ENCODE measurements around the gene MAPK8IP2.
A peak's percentile ranks its signal among the peaks of the same experiment; 100 is the strongest.

Gene MAPK8IP2

DNA sequence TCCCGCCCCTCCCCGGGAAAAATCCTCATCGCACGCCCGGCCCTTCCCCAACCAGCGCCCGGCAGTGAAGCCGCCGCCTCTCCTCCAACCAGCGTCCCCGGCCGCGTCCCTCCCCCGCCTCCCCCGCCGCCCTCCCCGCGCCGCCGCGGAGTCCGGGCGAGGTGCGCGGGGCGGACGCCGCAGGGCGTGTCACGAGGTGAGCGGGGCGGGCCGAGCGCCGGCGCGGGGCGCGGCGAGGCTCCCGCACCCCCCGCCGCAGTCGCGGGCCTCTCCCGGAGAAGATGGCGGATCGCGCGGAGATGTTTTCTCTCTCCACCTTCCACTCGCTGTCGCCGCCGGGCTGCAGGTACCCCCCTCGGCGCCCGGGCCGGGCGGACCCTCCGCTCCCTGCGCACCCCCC lies at the start of gene MAPK8IP2:
TSS of gene MAPK8IP2 (plus strand) at position 256 of the 400 bp plus-strand sequence. CDS start at position 282, 26 bp downstream.
- DNase-seq (ENCODE audit: low read depth in 2 of 2, low spot score in 1 of 2) = no peak

DNA sequence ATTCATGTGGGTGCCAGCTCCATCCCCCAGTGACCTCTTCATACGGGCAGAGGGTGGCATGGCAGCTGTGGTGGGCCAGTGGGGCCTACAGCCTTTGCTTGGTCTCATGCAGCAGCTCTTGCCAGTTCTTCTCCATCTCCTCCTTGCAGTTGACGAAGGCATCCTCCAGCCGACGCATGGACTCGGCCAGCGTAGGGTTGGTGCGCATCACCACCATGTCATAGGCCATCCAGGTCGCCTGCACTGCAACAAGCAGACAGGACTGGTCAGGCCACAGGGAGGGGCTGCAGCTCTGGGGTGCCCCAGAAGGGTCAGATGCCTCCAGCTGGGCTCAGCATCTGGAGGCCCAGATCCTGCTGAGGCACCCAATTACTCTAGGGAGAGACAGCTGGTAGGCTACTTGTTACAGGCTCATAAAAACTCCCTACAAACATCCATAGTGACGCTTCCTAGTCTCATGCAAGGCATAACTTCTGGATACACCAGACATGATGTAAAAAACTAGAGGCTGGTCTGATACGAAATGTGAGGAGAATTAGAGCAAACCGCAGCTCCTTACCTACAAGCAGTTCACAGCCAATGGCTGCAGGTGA lies 49.3 kb upstream of the MAPK8IP2 start:
- DNase-seq (ENCODE audit: low read depth in 2 of 2, low spot score in 1 of 2) = no peak

DNA sequence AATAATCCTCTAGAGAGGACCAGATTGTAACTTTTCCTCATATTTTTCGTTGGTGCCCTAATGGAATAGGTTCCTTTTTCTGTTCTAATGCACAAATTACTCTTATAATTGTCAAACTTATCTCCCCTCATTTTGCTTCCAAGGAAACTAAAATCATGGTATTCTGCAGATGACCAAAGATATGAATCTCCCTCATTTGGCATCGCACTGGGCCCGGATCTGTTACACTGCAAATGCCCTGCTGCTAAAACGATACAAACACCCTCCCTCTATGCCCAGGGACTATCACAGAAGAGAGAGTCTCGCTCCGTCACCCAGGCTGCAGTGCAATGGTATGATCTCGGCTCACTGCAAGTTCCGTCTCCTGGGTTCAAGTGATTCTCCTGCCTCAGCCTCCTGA lies 47.3 kb upstream of the MAPK8IP2 start:
- no peak for DNase-seq (ENCODE audit: low read depth in 2 of 2, low spot score in 1 of 2)

DNA sequence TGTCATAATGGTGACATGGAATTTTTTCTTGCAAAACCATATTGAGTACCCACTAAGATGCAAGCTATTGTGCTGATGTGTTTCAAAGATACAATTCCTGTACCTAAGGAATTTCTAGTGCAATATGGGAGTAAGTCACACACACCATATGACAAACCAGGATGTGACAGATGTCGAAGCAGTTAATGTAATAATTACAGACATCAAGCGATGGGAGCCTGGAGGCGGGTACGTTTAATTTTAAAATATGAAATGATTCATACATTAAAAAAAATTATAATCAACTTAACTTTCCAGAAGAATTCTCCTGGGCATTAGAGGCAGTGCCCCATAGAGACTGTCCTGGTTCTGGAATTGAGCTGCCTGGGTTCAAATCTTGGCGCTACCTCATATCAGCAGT lies 43.9 kb upstream of the MAPK8IP2 start:
- DNase-seq (ENCODE audit: low read depth in 2 of 2, low spot score in 1 of 2) = no peak

DNA sequence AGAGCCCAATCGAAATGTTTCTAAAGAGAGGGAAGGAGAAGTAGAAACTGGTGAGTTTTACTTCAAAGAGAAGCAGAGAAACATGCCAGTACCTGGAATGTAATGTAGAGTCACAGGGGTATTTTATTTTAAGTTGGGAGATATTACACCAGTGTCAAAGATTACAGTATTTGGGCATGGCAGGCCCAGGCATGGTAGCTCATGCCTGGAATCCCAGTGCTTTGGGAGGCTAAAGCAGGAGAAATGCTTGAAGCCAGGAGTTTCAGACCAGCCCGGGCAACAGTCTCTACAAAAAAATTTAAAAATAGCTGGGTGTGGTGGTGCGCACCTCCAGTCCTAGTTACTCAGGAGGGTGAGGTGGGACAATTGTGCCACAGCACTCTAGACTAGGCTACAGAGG lies 40.6 kb upstream of the MAPK8IP2 start:
- DNase-seq (ENCODE audit: low read depth in 2 of 2, low spot score in 1 of 2) = no peak

DNA sequence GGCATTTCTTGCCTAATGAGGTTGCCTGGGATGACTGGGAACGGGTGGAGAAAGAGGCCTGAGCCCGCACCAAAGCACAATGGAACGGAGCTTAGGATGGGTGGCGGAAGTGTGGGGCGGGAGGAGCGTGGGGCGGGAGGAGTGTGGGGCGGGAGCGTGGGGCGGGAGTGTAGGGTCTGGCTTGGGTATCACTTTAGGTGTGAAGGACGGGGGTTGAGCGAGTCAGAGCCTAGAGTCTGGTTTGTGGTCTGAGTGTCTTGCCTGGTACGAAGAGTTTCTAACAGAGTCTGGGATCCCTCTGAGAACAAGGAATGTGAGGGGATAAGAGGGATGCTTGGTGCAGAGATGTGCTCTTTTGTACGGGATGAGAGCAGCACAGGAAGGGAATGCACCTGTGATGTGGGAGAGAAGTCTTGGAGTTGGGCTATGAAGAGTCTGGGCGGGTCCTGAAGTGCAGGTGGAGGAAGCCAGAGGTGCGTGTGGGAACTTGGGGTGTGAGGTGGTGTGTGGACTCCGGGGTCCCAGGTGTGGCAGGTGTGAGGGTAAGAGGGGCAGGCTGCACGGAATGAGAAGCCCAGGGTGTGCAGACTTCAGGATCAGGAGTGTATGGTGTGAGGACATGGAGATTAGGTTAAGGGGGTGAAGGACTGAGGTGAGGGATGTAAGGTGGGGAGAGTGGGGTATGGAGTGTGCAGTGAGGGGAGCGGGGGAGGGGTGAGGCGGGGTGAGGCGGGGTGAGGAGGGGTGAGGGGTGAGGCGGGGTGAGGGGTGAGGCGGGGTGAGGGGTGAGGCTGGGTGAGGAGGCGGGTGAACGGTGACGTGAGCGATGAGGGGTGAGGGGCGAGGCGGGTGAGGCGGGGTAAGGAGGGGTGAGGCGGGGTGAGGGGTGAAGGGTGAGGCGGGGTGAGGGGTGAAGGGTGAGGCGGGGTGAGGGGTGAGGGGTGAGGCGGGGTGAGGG lies 38.9 kb upstream of the MAPK8IP2 start:
- no peak for DNase-seq (ENCODE audit: low read depth in 2 of 2, low spot score in 1 of 2)

DNA sequence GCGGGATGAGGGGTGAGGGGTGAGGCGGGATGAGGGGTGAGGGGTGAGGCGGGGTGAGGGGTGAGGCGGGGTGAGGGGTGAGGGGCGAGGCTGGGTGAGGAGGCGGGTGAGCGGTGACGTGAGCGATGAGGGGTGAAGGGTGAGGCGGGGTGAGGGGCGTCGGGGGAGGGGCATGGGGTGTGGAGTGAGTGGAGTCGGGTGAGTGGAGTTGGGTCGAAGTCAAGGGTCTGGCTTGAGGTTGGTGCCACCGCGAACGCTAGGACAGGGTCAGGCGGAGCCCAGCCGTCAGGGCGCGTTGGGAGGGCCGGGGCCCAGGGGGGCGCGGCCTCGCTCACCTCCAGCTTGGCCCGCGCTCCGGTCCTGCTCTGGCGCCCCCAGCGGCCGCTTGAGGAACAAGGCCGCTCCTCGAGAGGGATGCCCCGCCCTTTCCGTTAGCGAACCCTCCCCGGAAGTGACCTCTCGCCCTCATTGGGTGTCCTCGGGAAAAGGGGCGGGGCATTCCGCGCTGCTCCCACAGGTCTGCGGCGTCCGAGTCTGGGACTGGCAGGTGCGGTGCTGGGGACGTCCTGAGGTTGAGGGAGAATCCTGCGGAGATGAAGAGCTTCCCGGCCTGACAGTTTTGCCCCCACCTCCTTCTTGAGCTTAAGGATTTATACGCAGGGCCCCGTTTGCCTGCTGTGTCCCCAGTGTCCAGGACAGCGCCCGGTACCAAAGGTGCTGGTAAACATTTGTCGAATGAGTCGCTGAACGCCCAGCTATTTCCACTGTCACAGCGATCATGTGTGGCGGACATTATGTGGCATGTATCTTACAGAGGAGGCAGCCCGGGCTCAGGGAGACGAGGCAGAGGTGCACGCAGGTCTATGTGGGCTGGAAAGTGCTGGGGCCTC lies 37.8 kb upstream of the MAPK8IP2 start, which contains the start of gene SYCE3:
TSS of gene SYCE3 (minus strand) at position 397 of the 890 bp plus-strand sequence. CDS start 6,514 bp downstream, outside the sequence.
- DNase-seq (ENCODE audit: low read depth in 2 of 2, low spot score in 1 of 2) = peak; percentile 90 to 96

DNA sequence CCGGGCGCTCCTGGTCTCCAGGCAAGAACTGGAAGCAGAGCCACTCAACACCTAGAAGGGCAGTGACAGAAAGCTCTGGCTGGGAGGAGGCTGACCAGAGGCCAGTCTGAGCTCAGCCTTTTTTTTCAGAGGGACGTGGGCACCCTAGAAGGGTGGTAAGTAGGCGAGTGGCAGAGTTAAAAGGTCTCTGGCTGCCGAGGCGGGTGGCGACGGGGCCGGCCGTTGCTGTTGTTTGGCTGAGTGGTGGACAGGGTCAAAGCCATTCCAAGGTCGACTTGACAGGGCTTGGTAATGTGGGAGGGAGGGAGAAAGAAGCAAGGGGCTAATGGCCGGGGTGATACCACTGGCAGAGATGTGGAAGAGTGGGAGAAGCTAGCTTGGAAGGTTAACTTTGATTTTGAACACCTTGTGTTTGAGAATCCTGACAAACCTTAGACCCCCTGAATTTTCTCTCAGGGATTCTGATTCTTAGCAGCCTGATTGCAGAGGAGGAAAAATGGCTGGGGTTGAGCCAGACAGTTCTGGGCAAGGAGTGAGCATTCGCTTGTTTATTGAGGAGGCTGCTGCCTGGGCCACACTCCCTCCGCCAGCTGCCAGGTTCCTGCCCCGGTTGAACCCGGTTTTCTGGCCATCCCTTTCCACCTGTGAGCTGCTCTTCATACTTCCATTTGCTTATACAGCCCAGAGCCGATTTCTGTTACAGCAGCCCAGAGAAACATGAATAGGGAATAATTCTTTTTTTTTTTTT lies 37.0 kb upstream of the MAPK8IP2 start:
- no peak for DNase-seq (ENCODE audit: low read depth in 2 of 2, low spot score in 1 of 2)

DNA sequence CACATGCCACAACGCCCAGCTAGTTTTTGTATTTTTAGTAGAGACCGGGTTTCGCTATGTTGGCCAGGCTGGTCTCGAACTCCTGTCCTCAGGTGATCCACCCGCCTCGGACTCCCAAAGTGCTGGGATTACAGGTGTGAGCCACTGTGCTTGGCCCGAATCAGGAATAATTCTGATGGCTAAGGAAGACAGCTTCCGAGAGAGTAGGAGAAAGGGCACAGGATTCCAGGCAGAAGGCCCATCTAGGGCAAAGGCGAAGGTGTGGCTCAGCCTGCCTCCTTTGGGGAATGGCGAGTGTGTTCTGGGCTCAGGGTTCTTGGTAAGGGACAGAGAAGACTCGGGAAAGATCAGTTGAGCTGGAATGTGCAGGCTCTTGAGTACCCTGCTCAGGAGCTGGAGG lies 36.3 kb upstream of the MAPK8IP2 start:
- no peak for DNase-seq (ENCODE audit: low read depth in 2 of 2, low spot score in 1 of 2)

DNA sequence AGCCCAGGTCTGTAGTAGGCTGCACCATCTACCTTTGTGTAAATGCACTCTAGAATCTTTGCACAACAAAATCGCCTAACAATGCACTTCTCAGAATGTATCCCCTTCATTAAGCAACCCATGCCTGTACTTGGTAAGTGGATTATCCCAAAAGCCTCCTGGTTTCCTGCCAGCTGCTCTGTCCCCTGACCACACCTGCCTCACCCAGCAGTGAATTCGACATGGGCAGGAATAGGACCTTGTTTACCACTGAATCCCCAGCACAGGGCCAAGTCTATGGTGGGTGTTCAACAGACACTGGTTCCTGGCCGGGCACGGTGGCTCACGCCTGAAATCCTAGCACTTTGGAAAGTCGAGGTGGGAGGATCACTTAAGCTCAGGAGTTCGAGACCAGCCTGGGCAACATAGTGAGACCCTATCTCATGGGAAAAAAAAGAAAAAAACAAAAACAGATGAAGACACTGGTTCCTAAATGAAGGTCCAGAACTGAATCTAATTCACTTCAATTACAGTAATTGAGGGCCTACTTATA lies 32.8 kb upstream of the MAPK8IP2 start:
- DNase-seq (ENCODE audit: low read depth in 2 of 2, low spot score in 1 of 2) = no peak

DNA sequence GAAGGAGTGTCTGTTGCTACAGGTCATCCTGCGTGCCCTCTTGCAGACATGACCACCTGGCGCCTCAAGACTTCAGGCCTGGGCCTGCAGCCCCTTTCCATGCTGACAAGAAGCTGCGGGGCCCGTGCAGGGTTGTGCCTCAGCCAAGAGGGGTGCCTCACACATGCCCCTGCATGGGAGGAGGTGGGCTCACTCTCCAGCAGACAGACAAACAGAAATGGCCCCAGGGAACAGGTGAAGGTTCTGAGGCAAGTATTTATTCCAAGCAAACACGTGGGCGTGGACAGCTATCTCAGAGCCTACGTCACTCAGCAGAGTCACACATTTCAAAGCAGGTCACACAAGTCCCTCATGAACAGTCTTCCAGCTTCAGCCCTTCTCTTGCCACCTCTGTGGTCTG lies 32.0 kb upstream of the MAPK8IP2 start:
- DNase-seq (ENCODE audit: low read depth in 2 of 2, low spot score in 1 of 2) = no peak

DNA sequence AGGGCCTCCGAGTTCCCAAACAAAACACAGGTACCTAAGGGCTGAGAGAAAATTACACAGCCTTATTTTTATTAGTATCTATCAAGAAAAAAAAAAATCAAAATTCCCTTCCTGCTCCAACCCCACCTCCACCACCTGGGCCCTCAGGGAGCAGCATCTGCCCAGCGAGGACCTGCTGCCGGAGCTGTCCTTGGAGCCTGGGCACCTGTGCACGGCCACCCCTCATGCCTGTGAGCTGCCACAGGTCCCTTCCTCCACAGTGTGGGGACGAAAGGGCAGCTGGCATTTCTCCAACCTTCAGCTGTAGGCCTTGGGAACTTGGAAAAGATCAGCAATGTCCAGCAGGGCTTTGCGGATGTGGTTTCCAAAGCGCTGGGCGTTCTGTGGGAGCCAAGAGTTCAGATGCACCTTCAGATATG lies 31.5 kb upstream of the MAPK8IP2 start:
- DNase-seq (ENCODE audit: low read depth in 2 of 2, low spot score in 1 of 2) = no peak

DNA sequence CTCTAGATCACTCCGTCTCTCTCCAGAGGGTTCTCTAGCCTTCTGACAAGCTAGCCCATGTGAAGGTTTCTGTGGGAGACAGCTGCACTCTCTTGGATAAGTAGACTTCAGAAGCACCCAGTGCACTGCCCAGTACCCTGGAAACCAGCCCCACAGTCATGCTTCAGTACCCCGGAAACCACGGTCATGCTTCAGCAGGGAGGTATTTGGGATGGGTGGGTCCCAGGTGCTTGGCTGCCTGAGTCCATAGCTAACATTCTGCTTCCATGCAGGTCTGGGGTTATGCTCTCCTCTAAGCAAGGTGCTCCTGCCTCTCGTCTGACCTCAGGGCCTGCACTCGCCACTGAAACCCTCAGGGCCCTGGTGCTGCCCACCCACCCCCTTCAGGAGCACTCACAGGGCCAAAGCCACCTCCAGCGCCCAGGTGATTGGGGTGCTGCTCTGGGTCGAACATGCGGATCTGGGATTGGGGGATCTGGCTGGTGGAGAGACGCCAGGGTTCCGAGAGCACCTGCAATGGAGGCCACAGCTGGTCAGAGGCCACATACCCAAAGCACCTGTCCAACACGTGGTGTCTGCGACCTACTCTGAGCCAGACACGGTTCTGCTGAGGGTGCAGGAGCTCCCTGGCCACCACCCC lies 30.6 kb upstream of the MAPK8IP2 start:
- DNase-seq (ENCODE audit: low read depth in 2 of 2, low spot score in 1 of 2) = no peak

DNA sequence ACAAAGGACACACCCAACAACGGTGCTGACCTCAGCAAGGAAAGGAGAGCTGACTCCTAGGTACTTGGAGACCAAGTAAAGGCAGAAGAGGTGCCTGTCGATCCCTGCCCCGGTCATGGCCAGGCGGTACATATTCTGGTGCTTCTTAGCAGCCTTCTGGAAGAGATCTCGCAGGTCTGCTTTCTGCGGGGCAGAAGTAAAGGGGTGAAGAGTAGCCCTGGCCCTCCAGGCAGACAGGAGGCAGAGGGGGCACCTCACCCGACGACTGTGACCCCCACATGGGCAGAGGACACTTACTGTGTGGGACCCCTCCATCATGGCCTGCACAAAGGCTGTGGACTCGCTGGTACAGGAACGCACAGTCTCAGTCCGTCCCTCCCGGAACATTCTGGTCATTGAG lies 29.7 kb upstream of the MAPK8IP2 start:
- no peak for DNase-seq (ENCODE audit: low read depth in 2 of 2, low spot score in 1 of 2)

DNA sequence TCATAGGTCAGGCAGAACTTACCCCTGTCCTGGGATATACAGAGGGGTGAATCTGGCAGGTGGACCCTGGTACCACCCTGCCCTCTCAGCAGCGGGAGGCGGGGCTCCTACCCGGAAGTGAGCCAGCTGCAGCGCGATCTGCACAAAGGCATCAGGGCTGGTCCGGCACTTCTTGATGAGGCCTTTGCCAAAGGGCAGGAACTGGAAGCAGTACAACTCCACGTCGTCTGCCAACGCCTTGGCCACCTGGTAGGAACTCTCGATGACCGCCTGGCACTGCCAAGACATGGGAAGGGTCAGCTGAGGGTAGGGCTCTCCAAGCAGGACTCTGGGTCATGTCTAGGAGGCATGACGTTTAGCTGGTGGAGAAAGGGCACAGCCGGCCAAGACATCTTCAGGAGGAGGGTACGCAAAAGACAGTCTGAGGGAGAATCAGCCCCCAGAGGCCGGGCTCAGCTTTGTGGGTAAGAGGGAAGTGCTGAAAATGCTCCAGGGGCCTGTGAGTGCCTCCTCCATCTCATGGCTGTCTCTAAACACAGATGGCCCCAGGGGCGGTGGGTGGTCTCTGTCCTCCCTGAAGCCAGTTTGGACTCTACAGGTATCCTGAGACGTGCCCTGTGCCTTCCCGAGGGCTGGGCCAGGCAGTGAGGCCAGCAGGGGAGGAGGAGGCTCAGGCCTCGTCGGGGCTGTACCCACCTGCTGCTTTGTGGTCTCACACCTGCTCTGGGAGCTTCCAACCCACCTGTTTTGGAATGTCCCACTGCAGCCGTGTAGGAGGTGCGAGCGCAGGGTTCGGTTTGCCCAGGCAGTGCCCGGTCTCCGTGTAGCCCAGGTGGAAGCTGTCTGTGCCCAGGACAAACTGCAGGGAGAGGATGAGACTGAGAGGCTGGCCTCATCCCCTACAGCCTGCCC lies 29.1 kb upstream of the MAPK8IP2 start:
- DNase-seq (ENCODE audit: low read depth in 2 of 2, low spot score in 1 of 2) = no peak

DNA sequence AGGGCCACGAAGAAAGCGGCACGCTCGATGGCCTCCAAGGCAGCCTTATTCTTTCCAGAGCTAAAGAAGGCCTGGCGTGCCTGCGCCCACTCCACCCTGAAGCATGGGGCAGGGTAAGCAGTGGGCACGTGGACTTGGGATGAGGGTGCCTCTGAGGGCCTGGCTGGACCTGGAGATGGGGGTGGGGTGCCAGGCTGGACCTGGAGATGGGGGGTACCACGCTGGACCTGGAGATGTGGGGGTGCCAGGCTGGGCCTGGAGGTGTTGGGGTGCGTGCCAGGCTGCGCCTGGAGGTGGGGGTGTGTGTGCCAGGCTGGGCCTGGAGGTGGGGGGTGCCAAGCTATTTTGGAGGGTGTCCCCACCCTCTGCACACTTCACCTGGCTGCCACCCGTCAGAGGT lies 27.6 kb upstream of the MAPK8IP2 start:
- no peak for DNase-seq (ENCODE audit: low read depth in 2 of 2, low spot score in 1 of 2)

DNA sequence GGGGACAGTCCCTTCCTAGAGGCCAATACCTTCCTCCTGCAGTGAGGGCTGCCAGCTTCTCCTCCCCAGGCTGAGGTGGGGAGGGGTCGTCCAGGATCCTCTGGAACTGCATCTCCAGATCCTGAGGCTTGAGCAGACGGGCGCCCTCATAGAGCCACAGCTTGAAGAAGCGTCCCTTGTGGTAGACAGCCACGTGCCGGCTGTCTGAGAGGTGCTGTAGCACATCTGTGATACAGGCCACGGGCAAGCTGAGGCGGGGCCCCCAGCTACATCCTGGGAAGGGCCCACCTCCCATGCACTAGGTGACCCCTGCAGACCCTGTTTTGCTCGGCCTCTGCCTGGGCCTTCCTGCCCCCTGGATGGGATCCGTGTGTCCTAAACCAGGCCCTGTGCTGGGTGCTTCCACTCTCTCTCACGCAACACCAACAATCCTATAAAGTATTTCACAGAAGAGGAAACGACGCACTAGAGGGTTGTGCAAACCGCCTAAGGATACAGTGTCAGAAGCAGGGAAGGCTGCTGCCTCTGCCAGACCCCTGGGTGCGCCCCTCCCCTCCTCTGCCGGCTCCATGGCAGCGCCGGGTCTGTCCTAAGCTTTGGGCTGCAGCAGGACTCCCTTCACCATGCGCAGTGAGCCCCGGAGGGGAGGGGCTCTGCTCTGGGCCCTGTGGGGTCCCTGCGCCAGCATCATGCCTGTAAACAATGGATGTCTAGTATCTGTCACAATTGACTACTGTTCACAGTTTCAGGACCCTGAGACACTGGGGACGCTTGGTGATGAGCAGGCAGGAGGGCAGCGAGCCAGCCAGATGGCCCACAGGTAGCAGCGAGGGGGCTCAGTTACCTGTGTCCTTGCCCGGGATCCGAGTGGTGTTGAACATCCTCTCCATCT lies 26.9 kb upstream of the MAPK8IP2 start:
- no peak for DNase-seq (ENCODE audit: low read depth in 2 of 2, low spot score in 1 of 2)

DNA sequence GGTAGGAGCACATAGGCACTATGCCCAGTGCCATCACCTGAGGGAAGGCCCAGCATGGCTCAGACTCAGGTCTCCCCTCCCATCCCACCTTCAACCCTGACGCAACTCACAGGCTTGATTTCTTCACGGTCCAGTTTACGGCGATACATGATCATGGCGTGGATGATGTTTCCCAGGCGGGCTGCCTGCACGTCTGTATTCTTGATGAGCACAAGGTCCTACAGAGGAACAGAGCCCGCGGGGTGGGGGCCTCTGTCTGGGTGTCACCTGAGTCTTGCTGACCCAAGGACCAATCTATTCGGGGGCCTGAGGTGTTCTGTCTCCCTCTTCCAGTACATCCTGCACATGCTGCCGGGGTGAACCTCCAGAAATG lies 26.2 kb upstream of the MAPK8IP2 start:
- no peak for DNase-seq (ENCODE audit: low read depth in 2 of 2, low spot score in 1 of 2)

All from stimulated activated CD8-positive, alpha-beta memory T cell treated with anti-CD3 and anti-CD28 coated beads, Interleukin-4, amount 100 ng/mL, for 1 hour (primary cell).